OCI-M1 (cell line): Measurements from ENCODE around the gene ARHGEF17.

ENCODE experiments used
- DNase-seq: peaks from one replicate; lab custom pipeline; 2025; lab: John Stamatoyannopoulos, UW

Gene ARHGEF17

GRCh38 chr11:73382183-73382582 is 74.1 kb downstream of the ARHGEF17 start:
- no peak for DNase-seq

- DNase-seq = no peak
These were observed 74.7 kb downstream of the ARHGEF17 start for GRCh38 chr11:73382747-73383146.

- peak; percentile 62 for DNase-seq
These were observed 75.4 kb downstream of the ARHGEF17 start for GRCh38 chr11:73383249-73384124.

DNA sequence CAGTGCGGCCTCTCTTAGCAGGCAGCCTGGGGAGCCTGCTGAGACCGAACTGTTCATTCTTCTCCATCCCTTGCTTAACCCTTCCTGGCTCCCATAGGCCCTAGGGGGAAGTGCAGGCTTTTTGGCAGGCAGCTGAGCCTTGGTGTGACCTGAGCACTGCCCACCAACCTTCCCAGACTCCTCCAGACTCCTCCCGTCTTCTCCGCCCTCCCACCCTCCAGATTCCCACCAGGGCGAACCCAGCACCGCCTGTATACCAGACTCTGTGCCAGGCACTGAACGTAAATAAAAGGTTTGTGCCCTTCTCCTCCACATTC is 76.0 kb downstream of the ARHGEF17 start:
- DNase-seq = no peak

GRCh38 chr11:73384531-73384871 is 76.4 kb downstream of the ARHGEF17 start:
- no peak for DNase-seq

DNA sequence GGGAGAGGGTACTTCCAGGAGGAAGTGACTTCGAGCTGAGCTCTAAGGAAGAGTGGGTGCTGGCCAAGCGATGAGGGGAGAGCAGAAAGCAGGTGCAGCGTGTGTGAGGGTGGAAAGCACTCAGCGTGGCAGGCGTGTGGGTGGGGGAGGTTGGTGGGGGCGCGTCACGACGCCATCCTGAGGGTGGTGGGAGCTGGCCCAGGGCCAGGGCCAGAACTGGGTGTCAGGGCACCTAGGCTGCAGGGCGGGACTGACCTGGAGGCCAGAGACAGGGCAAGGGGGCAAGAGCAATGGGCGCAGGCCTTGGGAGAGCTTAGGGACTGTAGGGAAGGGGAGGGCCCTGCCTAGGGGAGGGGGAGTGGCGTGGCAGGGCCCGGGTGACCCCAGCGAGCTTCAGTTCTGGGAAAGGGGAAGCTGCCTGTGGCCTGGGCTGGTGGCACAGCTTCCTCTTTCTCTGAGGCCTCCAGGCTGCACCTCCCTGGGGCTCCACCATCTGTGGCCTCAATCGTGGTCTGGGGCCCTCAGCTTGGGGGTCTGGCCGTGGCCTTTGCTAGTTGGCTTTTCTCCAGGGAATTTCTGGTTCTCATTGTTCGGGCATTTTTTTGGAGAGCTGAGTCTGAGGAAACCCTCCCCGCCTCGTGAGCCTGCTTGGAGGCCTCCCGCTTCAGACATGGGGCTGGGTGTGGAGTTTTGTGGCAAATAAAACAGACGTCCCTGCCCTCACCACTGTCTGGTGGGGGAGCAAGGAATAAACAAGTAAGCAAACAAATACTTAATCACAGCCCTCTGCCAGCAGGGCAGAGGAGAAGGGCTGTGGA is 77.0 kb downstream of the ARHGEF17 start:
- peak; percentile 100 for DNase-seq

GRCh38 chr11:73386016-73386415 is 77.9 kb downstream of the ARHGEF17 start:
- DNase-seq = peak; percentile 99

DNA sequence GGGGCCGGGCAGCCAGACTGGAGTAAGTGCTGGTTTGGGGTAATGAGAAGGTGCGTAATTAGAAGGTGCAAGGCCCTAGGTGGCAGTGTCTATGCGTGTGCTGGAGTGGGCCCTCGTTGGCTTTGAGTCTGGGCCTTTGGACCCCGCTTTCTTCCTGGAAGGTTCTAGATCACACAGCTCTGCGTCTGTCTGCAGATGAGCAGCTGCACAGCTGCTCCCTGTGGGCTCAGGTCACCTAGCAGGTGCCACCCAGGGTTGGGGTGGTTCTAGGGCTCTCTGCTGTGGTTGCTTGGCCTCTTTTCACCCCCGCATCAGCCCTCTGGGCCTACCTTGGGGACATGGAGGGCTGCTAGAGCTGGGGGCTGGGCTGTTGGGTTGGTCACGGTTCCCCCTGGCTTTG is 78.5 kb downstream of the ARHGEF17 start:
- DNase-seq = no peak

GRCh38 chr11:73387594-73388264 is 79.7 kb downstream of the ARHGEF17 start:
- DNase-seq = peak; percentile 88

DNA sequence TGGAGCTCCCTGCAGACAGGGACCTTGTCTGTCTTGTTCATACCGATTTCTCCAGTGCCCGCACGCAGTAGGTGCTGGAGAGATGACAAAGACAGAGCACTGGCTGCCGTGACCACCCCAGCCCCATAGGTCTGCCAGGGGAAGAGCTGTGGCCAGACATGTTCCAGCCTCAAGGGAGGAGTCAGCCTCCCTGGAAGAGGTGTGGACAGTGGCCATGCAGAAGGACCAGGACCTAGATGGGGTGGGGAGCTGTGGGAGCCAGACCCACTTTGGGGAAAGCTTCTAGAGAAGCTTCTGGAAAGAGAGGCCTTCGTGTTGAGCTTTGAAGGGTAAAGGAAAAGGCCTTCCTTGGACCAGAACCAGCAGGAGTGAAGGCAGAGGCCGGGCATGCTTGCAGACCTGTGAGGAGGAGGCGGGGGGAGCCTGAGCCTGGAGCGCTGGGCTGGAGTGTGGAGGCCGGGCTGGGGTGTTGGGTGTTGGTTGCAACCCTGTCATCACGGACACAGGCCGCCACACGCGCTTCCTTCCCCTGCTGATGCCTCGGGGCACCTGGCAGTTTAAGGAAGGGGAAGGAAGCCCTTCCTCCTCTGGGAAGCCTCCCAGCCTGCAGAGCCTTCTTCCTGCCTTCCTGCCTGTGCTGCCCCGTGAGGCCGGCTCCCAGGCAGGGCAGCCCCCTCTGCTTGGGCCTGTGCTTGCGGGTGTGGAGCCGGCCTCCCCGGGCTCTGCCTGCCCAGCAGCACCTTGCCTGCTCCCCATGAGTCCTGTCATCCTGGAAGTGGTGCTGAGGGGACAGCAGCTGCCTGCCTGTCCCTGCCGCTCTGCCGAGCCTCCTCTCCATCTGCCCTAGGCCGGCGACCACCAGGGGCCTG is 80.4 kb downstream of the ARHGEF17 start:
- DNase-seq = no peak

DNA sequence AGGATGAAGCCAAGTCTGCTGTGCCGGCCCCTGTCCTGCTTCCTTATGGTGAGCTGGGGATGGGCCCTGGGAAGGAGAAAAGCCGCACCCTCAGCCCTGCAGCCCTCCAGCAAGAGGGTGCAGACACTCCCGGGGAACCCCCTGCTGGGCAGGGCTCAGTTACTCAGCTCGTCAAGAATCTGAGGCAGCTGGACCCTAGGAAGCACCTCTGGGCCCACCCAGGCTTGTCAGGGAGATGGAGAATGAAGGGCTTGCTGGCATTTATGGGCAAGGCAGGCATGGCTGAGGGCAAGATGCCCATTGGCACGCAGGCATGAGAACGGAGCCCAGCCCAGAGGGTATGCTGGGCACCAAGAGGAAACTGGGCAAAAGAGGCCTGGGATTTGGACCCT is 81.1 kb downstream of the ARHGEF17 start:
- DNase-seq = no peak

GRCh38 chr11:73389916-73390315 is 81.8 kb downstream of the ARHGEF17 start:
- DNase-seq = no peak

- no peak for DNase-seq
These were observed 82.8 kb downstream of the ARHGEF17 start for GRCh38 chr11:73390601-73391565.

DNA sequence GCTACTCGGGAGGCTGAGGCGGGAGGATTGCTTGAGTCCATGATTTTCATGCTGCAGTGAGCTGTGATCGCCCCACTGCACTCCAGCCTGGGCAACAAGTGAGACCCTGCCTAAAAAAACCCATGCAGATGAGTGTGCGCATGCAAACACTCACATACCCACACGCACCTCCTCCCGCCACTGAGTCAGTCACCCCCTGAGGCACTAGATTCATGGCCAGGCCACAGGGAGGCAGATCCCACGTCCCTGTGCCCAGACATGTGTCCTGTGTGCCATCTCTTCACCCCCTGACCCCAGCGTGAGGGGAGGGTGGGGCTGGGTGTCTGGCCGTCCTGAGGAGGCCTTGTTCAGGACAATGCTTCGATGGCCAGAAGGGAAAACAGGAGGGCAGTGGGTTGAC is 83.6 kb downstream of the ARHGEF17 start:
- no peak for DNase-seq

DNA sequence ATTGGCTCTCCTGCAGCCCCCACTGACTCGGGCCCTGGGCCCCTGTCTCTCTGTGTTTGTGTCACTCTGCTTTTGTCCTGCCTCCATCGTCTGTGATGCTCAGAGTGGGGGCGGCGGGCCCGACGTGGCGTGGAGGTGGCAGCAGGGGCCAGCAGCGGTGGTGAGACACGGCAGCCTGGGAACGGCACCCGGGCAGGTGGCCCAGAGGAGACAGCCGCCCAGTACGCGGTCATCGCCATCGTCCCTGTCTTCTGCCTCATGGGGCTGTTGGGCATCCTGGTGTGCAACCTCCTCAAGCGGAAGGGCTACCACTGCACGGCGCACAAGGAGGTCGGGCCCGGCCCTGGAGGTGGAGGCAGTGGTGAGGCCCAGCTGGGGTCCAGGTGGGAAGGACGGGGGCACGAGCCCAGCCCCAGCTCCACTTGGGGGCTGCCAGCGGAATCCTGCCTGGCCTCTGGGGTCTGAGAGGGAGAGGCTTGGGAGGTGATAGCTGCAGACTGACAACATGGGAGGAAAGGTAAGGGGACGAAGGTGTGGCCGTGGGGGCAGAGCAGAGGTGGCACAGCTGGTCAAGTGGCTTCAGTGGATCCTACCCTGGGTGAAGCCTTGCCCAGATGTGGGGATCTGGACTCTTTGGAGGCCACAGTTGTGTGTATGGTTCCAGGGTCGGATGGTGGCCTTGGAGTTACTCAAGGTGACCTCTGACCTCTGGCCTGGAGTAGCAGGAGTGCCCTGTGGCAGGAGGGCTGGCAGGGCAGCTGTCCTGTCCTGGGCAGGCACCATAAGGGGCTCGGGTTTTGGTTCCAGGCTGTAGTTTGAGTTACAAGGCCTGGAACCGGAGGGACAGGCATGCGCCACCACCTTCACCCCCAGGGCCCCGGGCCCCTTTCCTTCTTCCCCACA is 84.3 kb downstream of the ARHGEF17 start:
- no peak for DNase-seq

DNA sequence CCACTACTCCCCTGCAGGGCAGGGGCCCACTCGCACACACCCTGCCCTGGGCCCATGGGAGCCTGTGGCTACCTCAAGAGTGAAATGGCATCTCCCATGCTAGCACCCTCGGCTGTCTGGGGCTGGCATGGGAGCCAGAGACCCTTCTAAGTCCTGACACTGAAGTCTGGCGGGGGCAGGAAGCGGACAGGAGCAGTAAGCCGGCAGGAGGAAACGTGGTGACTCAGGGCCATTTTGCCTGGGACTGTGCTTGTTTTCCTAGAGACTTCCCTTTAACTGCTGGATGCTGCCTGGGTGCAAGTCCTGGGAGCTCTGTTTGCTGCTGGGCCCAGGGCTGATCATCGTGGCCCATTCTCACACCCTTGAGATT is 84.9 kb downstream of the ARHGEF17 start:
- no peak for DNase-seq

- DNase-seq = peak; percentile 96
These were observed 85.7 kb downstream of the ARHGEF17 start for GRCh38 chr11:73393479-73394415.
